Astrocyte (in vitro differentiated cells and primary cell): Measurements from ENCODE around the gene NEFH.

ENCODE experiments used
- EZH2 ChIP-seq: IDR thresholded peaks from 2 replicates; pipeline ENCODE4 v1.6.1; 2012; ENCODE audit warnings: mild to moderate bottlenecking, low read length, inconsistent platforms; ENCODE audit not compliant: insufficient read depth
- TF ChIP-seq, protein P1 (sequence below): IDR thresholded peaks from 2 replicates; pipeline ENCODE4 v1.5.1; 2011; ENCODE audit warnings: low read depth, mild to moderate bottlenecking, inconsistent platforms, low read length, moderate library complexity; ENCODE audit not compliant: insufficient read depth

DNA sequence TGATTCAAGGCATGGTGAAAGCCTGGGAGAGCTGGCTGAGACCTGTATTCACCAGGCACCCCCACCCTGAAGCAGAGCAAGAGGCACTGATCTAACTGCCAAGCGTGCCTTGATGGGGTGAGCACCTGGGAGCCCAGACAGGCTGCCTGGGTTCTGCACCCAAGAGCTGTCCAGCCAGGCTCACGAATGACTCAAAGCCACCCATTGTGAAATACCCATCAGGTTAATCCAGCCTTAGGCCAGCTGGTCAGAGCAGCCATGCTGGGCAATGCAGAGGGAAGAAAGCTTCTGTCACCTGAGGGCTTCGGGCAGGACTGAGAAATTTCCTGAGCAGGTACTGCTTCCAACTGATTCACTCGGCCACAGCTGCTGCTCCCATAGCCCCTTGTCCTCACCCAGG lies 51.4 kb downstream of the NEFH start:
- TF ChIP-seq, protein P1, sequence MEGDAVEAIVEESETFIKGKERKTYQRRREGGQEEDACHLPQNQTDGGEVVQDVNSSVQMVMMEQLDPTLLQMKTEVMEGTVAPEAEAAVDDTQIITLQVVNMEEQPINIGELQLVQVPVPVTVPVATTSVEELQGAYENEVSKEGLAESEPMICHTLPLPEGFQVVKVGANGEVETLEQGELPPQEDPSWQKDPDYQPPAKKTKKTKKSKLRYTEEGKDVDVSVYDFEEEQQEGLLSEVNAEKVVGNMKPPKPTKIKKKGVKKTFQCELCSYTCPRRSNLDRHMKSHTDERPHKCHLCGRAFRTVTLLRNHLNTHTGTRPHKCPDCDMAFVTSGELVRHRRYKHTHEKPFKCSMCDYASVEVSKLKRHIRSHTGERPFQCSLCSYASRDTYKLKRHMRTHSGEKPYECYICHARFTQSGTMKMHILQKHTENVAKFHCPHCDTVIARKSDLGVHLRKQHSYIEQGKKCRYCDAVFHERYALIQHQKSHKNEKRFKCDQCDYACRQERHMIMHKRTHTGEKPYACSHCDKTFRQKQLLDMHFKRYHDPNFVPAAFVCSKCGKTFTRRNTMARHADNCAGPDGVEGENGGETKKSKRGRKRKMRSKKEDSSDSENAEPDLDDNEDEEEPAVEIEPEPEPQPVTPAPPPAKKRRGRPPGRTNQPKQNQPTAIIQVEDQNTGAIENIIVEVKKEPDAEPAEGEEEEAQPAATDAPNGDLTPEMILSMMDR = no peak
- TF ChIP-seq EZH2 = no peak
